ENCODE data around the gene IRS2.
A peak's percentile ranks its signal among the peaks of the same experiment; 100 is the strongest.

IRS2 gene

GRCh38 chr13:109795011-109795410 is 8.6 kb upstream of the IRS2 start:
- DNase-seq = no peak

GRCh38 chr13:109794095-109794494 is 7.7 kb upstream of the IRS2 start:
- DNase-seq = peak; percentile 58

- no peak for DNase-seq
Measured at GRCh38 chr13:109792416-109793059, 6.2 kb upstream of the IRS2 start.

GRCh38 chr13:109790942-109791605 is 4.7 kb upstream of the IRS2 start:
- DNase-seq = no peak

GRCh38 chr13:109790086-109790485 is 3.7 kb upstream of the IRS2 start:
- no peak for DNase-seq

- DNase-seq = no peak
Measured at GRCh38 chr13:109789262-109789661, 2.9 kb upstream of the IRS2 start.

- DNase-seq = no peak
Measured at GRCh38 chr13:109788372-109789111, 2.2 kb upstream of the IRS2 start.

- DNase-seq = peak; percentile 74
Measured at GRCh38 chr13:109787135-109787954, 962 bp upstream of the IRS2 start.

GRCh38 chr13:109785892-109786450 is 412 bp downstream of the IRS2 start:
- no peak for DNase-seq

- DNase-seq = peak; percentile 75
Measured at GRCh38 chr13:109785141-109785891, 1.1 kb downstream of the IRS2 start.

GRCh38 chr13:109784590-109785140 is 1.7 kb downstream of the IRS2 start:
- DNase-seq = peak; percentile 88

GRCh38 chr13:109783815-109784589 is 2.4 kb downstream of the IRS2 start:
- peak; percentile 71 for DNase-seq

- DNase-seq = peak; percentile 73
Measured at GRCh38 chr13:109783447-109783814, 3.0 kb downstream of the IRS2 start.

- peak; percentile 38 for DNase-seq
Measured at GRCh38 chr13:109782823-109783431, 3.5 kb downstream of the IRS2 start.

- DNase-seq = peak; percentile 45
Measured at GRCh38 chr13:109782066-109782822, 4.1 kb downstream of the IRS2 start.

GRCh38 chr13:109781384-109782065 is 4.9 kb downstream of the IRS2 start:
- no peak for DNase-seq

GRCh38 chr13:109780845-109781383 is 5.5 kb downstream of the IRS2 start:
- DNase-seq = no peak

- DNase-seq = no peak
Measured at GRCh38 chr13:109779876-109780510, 6.4 kb downstream of the IRS2 start.
